ENCODE results near the gene CD40.
"Not testable (repeated sequence)": the region's sequence is repeated elsewhere in the genome, so short reads cannot be mapped to it uniquely, and the experiment has no call there.

CD40 gene

GRCh38 chr20:46100444-46100843 lies 17.7 kb upstream of the CD40 start:
- H3K27me3 ChIP-seq (ENCODE audit: control insufficient read depth, insufficient read depth, low read length); H3K9ac ChIP-seq (ENCODE audit: low read length): not testable (repeated sequence)

DNA sequence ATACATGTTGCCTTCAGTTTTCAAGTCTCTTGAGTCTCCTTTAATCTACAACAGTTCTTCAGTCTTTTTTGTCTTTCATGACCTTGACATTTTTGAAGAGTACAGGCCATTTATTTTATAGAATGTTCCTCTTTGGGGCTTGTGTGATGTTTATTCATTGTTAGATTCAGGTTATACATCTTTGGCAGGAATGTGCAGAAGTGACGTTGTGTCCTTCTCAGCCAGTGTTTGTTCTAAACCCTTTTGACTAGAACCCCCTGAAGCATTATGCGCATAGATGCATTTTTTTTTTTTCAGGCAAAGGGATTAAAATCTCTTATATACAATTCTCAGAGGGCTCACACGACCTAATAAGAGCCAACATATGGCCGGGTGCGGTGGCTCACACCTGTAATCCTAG lies 17.1 kb upstream of the CD40 start:
- no peaks in the 10 kb centered on the region for H3K36me3 ChIP-seq (ENCODE audit: control insufficient read depth, low read depth, low read length)
- H3K4me1 ChIP-seq (ENCODE audit: control insufficient read depth, low read depth, low read length): no peaks in the 10 kb centered on the region
- no peak overlapping the region for H3K9ac ChIP-seq (ENCODE audit: low read length)
- H3K9me3 ChIP-seq (ENCODE audit: control insufficient read depth, low read depth, low read length): no peaks in the 10 kb centered on the region
- H3K4me3 ChIP-seq (ENCODE audit: low read length): no peak overlapping the region
- no peak overlapping the region for H3K27ac ChIP-seq (ENCODE audit: low read length)
- no peaks in the 10 kb centered on the region for H3K27me3 ChIP-seq (ENCODE audit: control insufficient read depth, insufficient read depth, low read length)

More at GRCh38 chr20:46100444-46100843, 17.7 kb upstream of the CD40 start:
- H3K4me3 ChIP-seq (ENCODE audit: low read length); H3K4me1 ChIP-seq (ENCODE audit: control insufficient read depth, low read depth, low read length); H3K9me3 ChIP-seq (ENCODE audit: control insufficient read depth, low read depth, low read length); H3K27ac ChIP-seq (ENCODE audit: low read length); H3K36me3 ChIP-seq (ENCODE audit: control insufficient read depth, low read depth, low read length): not testable (repeated sequence)

- H3K4me1 ChIP-seq (ENCODE audit: control insufficient read depth, low read depth, low read length): no peaks in the 10 kb centered on the region
- H3K4me3 ChIP-seq (ENCODE audit: low read length): no peak overlapping the region
- no peaks in the 10 kb centered on the region for H3K36me3 ChIP-seq (ENCODE audit: control insufficient read depth, low read depth, low read length)
- H3K27ac ChIP-seq (ENCODE audit: low read length): no peak overlapping the region
- no peaks in the 10 kb centered on the region for H3K27me3 ChIP-seq (ENCODE audit: control insufficient read depth, insufficient read depth, low read length)
- H3K9ac ChIP-seq (ENCODE audit: low read length): no peak overlapping the region
- no peaks in the 10 kb centered on the region for H3K9me3 ChIP-seq (ENCODE audit: control insufficient read depth, low read depth, low read length)
Observed at GRCh38 chr20:46101957-46102356, 16.2 kb upstream of the CD40 start.

GRCh38 chr20:46102940-46103339 lies 15.2 kb upstream of the CD40 start:
- no peak overlapping the region for H3K27ac ChIP-seq (ENCODE audit: low read length)
- no peak overlapping the region for H3K9ac ChIP-seq (ENCODE audit: low read length)
- H3K27me3 ChIP-seq (ENCODE audit: control insufficient read depth, insufficient read depth, low read length): no peaks in the 10 kb centered on the region
- no peaks in the 10 kb centered on the region for H3K4me1 ChIP-seq (ENCODE audit: control insufficient read depth, low read depth, low read length)
- no peaks in the 10 kb centered on the region for H3K36me3 ChIP-seq (ENCODE audit: control insufficient read depth, low read depth, low read length)
- H3K9me3 ChIP-seq (ENCODE audit: control insufficient read depth, low read depth, low read length): no peaks in the 10 kb centered on the region
- no peak overlapping the region for H3K4me3 ChIP-seq (ENCODE audit: low read length)

- H3K36me3 ChIP-seq (ENCODE audit: control insufficient read depth, low read depth, low read length): no peaks in the 10 kb centered on the region
- H3K4me3 ChIP-seq (ENCODE audit: low read length): no peak overlapping the region
- H3K27me3 ChIP-seq (ENCODE audit: control insufficient read depth, insufficient read depth, low read length): no peaks in the 10 kb centered on the region
- no peak overlapping the region for H3K9ac ChIP-seq (ENCODE audit: low read length)
- no peaks in the 10 kb centered on the region for H3K4me1 ChIP-seq (ENCODE audit: control insufficient read depth, low read depth, low read length)
- H3K27ac ChIP-seq (ENCODE audit: low read length): no peak overlapping the region
- no peaks in the 10 kb centered on the region for H3K9me3 ChIP-seq (ENCODE audit: control insufficient read depth, low read depth, low read length)
Observed at GRCh38 chr20:46104262-46104661, 13.9 kb upstream of the CD40 start.

DNA sequence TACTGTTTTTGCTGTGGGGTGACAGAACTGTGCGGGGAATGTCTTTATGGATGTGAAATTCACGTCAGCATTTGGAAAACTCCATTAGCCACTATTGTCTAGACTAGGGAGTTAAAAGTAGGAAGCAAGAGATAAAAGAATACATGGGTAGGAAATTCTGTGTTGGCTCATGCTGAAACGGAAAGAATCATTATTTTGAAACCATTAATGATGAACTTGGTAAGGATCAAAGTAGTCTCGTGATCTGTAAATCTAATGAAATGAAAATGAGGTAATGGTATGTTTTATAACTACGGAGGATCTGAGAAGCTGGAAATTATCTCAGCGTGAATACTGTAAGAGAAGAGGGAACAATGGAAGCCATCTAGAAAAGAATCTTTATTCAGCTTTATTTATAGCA lies 11.1 kb upstream of the CD40 start:
- Histone ChIP-seq H3K36me3 (ENCODE audit: control insufficient read depth, low read depth, low read length) (no peaks in the 10 kb centered on the region), H3K27ac (ENCODE audit: low read length) (no peak overlapping the region), H3K27me3 (ENCODE audit: control insufficient read depth, insufficient read depth, low read length) (no peaks in the 10 kb centered on the region), H3K9ac (ENCODE audit: low read length) (no peak overlapping the region), H3K4me1 (ENCODE audit: control insufficient read depth, low read depth, low read length) (no peaks in the 10 kb centered on the region), H3K4me3 (ENCODE audit: low read length) (no peak overlapping the region), H3K9me3 (ENCODE audit: control insufficient read depth, low read depth, low read length) (no peaks in the 10 kb centered on the region)

DNA sequence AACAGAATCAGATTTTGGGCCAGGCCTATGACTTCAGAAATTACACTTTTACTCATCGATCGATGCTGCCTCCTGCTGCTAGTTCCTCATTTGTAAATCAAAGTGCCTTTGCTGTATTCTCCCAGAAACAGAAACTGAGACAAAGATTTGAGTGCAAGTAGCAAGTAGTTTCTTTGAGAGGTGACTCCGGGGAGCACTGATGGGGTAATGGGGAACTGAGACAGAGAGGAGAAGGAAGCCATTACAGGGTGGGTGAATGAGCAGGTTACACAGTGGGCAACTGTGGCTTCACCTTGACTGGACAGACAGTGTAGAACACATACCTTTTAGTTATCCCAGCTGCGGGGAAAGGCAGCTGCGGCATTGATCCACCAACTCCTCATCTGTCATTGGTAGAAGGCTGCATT lies 9.7 kb upstream of the CD40 start:
- H3K27me3 ChIP-seq (ENCODE audit: control insufficient read depth, insufficient read depth, low read length): no peaks in the 10 kb centered on the region
- no peak overlapping the region for H3K9ac ChIP-seq (ENCODE audit: low read length)
- no peaks in the 10 kb centered on the region for H3K9me3 ChIP-seq (ENCODE audit: control insufficient read depth, low read depth, low read length)
- H3K4me3 ChIP-seq (ENCODE audit: low read length): no peak overlapping the region
- H3K36me3 ChIP-seq (ENCODE audit: control insufficient read depth, low read depth, low read length): no peaks in the 10 kb centered on the region
- no peak overlapping the region for H3K27ac ChIP-seq (ENCODE audit: low read length)
- H3K4me1 ChIP-seq (ENCODE audit: control insufficient read depth, low read depth, low read length): no peaks in the 10 kb centered on the region

DNA sequence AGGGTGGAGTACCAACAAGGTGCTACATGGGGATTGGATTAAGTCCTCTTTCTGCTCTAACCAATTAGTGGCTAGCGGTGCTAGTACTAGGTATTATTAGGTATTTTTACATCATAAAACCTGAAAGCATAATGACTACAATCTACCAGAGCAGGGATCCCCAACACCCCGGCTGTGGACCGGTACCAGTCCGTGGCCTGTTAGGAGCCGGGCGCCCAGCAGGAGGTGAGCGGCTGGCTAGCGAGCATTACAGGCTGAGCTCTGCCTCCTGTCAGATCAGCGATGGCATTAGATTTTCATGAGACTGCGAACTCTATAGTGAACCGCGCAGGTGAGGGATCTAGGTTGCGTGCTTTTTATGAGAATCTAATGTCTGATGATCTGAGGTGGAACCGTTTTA lies 9.1 kb upstream of the CD40 start:
- H3K27ac ChIP-seq (ENCODE audit: low read length): no peak overlapping the region

GRCh38 chr20:46111028-46111835 lies 6.9 kb upstream of the CD40 start:
- H3K27ac ChIP-seq (ENCODE audit: low read length): no peak overlapping the region
- H3K9ac ChIP-seq (ENCODE audit: low read length): no peak overlapping the region
- no peaks in the 10 kb centered on the region for H3K4me1 ChIP-seq (ENCODE audit: control insufficient read depth, low read depth, low read length)
- no peaks in the 10 kb centered on the region for H3K9me3 ChIP-seq (ENCODE audit: control insufficient read depth, low read depth, low read length)
- no peak overlapping the region for H3K4me3 ChIP-seq (ENCODE audit: low read length)
- H3K27me3 ChIP-seq (ENCODE audit: control insufficient read depth, insufficient read depth, low read length): no peaks in the 10 kb centered on the region
- no peaks in the 10 kb centered on the region for H3K36me3 ChIP-seq (ENCODE audit: control insufficient read depth, low read depth, low read length)

More for the DNA sequence above, 9.1 kb upstream of the CD40 start:
- Histone ChIP-seq H3K9me3 (ENCODE audit: control insufficient read depth, low read depth, low read length) (no peaks in the 10 kb centered on the region), H3K27me3 (ENCODE audit: control insufficient read depth, insufficient read depth, low read length) (no peaks in the 10 kb centered on the region), H3K36me3 (ENCODE audit: control insufficient read depth, low read depth, low read length) (no peaks in the 10 kb centered on the region), H3K4me1 (ENCODE audit: control insufficient read depth, low read depth, low read length) (no peaks in the 10 kb centered on the region), H3K4me3 (ENCODE audit: low read length) (no peak overlapping the region), H3K9ac (ENCODE audit: low read length) (no peak overlapping the region)

DNA sequence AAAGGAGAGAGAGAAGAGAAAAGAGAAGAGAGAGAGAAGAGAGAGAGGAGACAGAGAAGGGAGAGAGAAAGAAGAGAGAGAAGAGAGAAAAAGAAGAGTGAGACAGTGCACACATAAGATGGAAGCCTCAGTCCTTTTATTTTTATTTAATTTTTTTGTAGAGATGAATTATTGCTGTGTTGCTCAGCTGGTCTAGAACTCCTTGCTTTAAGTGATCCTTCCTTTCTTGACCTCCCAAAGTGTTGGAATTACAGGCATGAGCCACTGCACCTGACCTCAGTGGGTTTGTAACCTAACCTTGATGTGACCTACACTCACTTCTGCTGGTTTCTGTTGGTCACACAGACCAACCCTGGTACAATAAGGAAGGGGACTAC lies 6.3 kb upstream of the CD40 start:
- no peak overlapping the region for H3K4me3 ChIP-seq (ENCODE audit: low read length)
- no peak overlapping the region for H3K9ac ChIP-seq (ENCODE audit: low read length)
- H3K4me1 ChIP-seq (ENCODE audit: control insufficient read depth, low read depth, low read length): no peaks in the 10 kb centered on the region
- H3K27ac ChIP-seq (ENCODE audit: low read length): no peak overlapping the region
- no peaks in the 10 kb centered on the region for H3K27me3 ChIP-seq (ENCODE audit: control insufficient read depth, insufficient read depth, low read length)
- no peaks in the 10 kb centered on the region for H3K9me3 ChIP-seq (ENCODE audit: control insufficient read depth, low read depth, low read length)
- H3K36me3 ChIP-seq (ENCODE audit: control insufficient read depth, low read depth, low read length): no peaks in the 10 kb centered on the region

DNA sequence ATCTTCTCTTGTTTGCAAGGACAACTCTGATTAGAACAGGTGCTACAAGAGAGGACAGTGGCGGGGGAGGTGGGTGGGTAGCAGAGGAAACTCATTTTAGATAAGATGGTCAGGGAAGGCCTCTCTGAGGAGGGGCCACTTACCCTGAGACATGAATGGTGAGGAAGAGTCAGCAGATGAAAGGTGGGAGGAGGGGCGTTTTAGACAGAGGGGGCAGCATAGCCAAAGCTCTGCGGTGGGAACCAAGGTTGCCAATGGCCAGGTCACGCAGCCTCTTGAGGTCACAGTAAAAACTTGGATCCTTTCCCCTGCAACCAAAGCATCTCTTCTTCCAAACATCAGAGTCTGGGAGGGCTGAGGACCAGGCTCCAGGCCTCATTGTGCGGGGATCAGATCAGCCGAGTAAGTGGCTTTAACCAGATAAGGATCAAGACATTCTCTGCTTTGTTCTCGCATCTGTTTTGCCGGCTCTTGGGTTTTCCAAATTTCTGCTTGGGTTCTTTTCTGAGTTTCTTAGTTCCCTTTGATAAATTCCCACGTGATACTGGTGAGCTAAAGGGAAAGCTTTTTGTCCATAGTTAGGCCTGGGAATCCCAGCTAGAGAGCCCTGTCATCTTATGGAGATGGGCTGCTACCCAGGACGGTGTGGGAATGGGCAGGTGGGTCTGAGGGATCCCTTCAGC lies 5.5 kb upstream of the CD40 start:
- Histone ChIP-seq H3K27ac (ENCODE audit: low read length) (no peak overlapping the region), H3K27me3 (ENCODE audit: control insufficient read depth, insufficient read depth, low read length) (no peaks in the 10 kb centered on the region), H3K36me3 (ENCODE audit: control insufficient read depth, low read depth, low read length) (no peaks in the 10 kb centered on the region), H3K9ac (ENCODE audit: low read length) (no peak overlapping the region), H3K9me3 (ENCODE audit: control insufficient read depth, low read depth, low read length) (no peaks in the 10 kb centered on the region), H3K4me3 (ENCODE audit: low read length) (no peak overlapping the region), H3K4me1 (ENCODE audit: control insufficient read depth, low read depth, low read length) (no peaks in the 10 kb centered on the region)

DNA sequence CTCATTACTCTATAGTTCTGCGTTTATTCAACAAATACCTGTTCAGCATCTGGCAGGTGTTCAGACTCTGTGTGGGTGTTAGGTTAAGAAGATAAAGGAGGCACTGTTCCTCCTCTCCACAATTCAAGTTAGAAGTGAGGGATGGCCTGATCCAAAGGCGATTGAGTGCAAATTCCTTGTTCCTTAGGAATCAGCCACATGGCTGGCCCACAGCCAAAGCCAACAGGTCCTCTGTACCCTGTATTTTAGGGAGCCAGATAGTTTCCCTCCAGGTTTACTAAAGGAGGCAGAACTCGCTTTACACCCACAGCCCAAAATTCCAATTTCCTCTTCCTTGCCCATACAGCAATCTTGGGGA lies 5.0 kb upstream of the CD40 start:
- Histone ChIP-seq H3K9me3 (ENCODE audit: control insufficient read depth, low read depth, low read length) (no peaks in the 10 kb centered on the region), H3K27me3 (ENCODE audit: control insufficient read depth, insufficient read depth, low read length) (no peaks in the 10 kb centered on the region), H3K4me3 (ENCODE audit: low read length) (no peak overlapping the region), H3K9ac (ENCODE audit: low read length) (no peak overlapping the region), H3K4me1 (ENCODE audit: control insufficient read depth, low read depth, low read length) (no peaks in the 10 kb centered on the region), H3K36me3 (ENCODE audit: control insufficient read depth, low read depth, low read length) (no peaks in the 10 kb centered on the region), H3K27ac (ENCODE audit: low read length) (no peak overlapping the region)

Data from iPS-18a (cell line).